ENCODE data around the gene FAM180A.
"Not testable (repeated sequence)": the region's sequence is repeated elsewhere in the genome, so short reads cannot be mapped to it uniquely, and the experiment has no call there.

The FAM180A gene

DNA sequence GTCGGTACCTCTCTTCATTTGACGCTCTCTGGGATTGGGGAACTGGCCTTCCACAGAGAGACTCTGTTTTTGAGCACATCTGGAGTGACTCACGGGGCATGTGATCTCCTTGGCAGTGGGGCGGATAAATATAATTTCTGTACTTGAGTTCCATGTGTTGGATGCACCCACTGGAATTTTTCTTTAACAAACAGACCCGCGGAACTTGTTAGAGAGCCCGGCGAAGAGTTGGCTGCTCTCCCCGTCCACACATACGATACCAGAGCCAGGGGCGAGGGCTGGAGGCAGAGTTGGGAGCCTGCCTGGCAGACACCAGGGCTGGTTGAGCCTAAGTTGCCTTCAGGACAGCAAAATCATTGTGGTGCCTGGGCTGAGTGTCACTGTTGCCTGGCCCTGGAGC, at the start of gene FAM180A:
Gene FAM180A (minus strand): TSS at position 44 of the 400 bp plus-strand sequence. CDS start 233 bp downstream, outside the sequence.
- in situ Hi-C loops (cut with HindIII; ENCODE audit: low sequenced_read_pairs), result no loop called here

DNA sequence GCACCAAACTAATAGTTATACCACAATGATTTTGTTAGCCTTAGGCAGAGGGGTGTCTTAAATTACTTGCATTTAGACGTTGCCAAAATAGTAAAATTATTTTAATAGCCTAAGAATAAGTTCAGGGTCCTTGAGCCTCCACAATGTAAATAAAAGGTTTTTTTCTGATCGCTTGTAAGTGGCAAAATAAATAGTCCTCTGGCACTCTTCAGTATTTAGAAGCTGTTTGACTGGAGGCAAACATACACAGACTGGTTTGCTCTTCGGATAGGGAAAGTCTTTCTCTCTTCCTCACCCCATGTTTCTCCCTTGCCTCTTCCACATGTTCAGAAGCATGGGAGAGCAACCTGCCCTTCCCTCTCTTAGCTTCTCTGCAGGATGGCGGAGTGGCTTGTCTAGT, 49.5 kb upstream of the FAM180A start:
- in situ Hi-C loops (cut with HindIII; ENCODE audit: low sequenced_read_pairs), result no loop called here

- in situ Hi-C loops (cut with HindIII; ENCODE audit: low sequenced_read_pairs), result no loop called here
These were observed 47.4 kb upstream of the FAM180A start for GRCh38 chr7:135795846-135796570.

- in situ Hi-C loops (cut with HindIII; ENCODE audit: low sequenced_read_pairs), result no loop called here
These were observed 45.2 kb upstream of the FAM180A start for GRCh38 chr7:135793841-135794240.

GRCh38 chr7:135792866-135793265, 44.3 kb upstream of the FAM180A start:
- in situ Hi-C loops (cut with HindIII; ENCODE audit: low sequenced_read_pairs), result no loop called here

DNA sequence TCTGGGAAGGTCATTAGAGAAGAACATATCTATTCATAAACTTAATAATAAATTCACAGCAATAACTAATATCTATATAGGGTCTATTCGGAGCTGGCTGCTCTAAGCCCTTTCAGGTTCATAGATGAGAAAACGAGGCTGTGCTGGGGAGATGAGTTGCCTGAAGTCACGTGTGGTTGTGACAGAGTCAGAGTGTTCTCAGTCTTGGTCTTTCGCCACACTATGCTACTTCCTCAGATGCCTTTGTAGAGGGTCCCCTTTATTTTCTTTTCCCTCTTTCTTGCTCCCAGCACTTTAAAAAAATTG, 43.7 kb upstream of the FAM180A start:
- in situ Hi-C loops (cut with HindIII; ENCODE audit: low sequenced_read_pairs), result no loop called here

DNA sequence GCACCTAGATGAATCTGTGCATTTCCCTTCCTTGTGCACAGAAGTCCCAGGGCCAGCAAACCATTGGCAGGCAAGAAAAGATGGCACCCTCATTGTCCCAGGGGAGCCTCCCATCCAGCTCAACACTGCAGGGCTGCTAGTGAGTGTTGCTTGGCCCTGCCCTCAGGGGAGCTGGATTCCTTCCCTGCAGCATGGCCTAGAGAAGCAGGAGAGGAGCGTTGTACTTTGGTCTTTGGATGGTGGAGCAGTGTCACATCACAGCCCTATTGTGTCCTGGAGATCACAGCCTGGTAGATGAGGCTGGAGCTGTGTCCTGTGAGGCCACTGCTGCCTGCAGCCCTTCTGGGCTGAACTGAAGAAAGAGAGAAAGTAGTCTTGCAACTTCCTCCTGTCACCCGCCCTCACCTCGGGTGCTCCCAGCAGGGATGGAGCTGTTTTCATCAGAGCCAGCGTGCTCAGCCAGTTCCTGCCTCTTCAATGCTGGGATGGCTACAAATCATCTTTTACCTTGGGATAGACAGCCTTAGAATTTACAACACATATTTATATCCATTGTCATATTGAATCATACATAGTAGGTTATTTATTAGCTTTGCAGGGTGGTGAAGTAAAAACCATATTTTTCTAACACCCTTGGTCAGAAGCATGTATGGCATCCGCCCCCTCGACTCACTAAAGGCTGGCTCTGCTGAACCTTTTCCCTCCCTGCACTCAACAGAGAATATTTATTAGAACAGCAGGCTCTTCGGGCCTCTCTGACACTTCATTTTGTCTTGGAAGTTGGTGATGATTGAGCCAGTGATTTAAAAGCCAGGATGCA, 43.1 kb upstream of the FAM180A start:
- in situ Hi-C loops (cut with HindIII; ENCODE audit: low sequenced_read_pairs), result no loop called here

DNA sequence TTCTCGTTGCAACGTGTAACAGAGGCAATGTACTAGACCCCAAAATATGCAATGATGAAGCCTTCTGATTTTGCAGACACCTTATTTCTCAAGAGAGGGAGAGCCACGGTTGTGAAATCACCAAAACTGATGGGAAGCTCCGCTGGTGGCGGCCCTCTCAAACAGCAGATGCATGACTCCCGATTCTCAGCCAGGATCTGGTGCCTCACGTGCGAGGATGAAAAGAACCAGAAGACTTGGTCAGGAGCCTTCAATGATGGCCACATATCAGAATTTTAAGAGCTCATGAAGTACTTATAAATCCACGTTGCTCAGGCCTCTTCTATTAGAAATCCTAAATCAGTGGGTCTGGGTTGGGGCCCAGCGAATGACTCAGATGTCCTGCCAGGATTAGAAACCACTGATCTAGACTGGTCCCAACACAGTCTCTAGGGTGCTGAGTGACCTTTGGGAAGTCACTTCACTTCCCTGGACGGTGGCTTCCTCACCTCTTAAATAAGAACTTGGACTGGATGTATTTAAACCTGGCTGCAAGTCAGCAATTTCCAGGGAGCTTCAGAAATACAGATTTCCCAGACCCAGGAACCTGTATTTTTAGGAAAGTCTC, 41.9 kb upstream of the FAM180A start:
- in situ Hi-C loops (cut with HindIII; ENCODE audit: low sequenced_read_pairs), result no loop called here

GRCh38 chr7:135789956-135790355, 41.3 kb upstream of the FAM180A start:
- in situ Hi-C loops (cut with HindIII; ENCODE audit: low sequenced_read_pairs), result no loop called here

DNA sequence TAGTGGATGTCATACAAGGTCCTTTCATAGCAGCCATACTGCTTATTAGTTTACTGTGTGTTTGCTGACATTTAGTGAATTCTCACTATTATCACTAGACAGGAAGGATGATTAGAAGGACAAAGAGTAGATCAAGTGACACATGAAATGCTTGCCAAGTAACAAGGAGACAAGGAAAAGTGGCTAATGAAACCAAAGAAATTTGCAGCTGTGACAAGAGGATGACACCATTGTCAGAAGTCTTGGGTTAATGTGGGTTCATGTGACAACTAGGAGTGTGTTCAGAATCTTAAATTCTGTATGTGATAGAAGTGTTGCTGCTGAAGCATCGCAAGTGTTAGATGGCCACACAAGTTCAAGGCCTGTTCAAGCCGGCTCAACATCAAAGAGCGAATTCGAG, 40.8 kb upstream of the FAM180A start:
- in situ Hi-C loops (cut with HindIII; ENCODE audit: low sequenced_read_pairs), result no loop called here

DNA sequence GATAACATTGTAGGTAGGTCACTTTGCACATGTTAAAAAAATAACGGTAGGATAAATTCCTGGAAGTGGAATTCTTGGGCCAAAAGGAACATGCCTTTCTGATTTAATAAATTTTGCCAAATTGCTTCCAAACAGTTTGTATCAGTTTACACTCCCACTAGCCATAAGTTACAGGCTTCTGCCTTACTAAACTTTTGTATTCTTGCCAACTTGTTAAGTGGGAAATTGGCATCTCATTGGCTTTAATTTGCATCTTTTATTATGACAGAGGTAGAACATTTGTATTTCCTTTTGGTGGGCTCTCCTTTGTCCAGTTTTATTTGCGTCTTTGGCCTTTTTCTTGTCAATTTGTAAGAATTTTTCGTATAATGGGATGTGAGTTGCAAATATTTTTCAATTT, 38.3 kb upstream of the FAM180A start:
- in situ Hi-C loops (cut with HindIII; ENCODE audit: low sequenced_read_pairs), result no loop called here

DNA sequence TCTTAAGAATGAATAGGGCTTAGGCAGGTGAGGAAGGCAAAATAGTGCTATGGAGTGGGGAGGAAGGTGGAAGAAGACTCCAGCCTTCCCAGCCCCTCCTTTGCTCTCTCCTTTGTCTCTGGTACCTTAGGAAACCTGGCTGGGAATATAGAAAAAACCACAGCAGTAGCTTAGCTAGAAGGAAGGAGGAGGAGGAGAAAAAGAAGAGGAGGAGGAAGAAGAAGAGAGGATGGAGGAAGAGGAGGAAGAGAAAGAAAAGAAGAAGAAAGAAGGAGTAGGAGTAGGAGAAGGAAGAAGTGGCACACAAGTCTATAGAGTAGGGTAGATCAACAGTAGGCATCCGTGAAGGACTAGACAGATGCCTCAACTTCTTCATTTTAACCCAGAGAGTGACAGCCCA, 36.5 kb upstream of the FAM180A start:
- in situ Hi-C loops (cut with HindIII; ENCODE audit: low sequenced_read_pairs), result no loop called here

DNA sequence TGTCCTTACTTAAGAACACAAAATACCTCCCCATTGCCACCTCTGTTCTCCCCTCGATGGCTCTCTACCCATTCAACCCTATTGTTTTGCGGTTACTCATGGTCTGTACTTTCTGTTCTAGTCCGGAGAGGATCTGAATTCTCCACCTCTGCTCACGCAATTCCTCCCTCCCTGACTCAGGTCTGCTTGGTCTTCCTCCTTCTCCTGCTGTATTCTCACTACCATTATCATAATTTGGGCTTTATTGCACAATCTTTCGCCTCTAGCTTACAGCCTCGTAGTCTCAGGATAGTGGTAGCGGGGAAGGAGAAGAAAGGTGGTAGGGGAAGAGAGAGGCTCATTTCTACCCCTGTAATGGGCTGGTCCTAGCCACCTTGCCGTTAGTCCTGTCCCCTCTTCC, 35.4 kb upstream of the FAM180A start:
- in situ Hi-C loops (cut with HindIII; ENCODE audit: low sequenced_read_pairs), result no loop called here

GRCh38 chr7:135782801-135783200, 34.2 kb upstream of the FAM180A start:
- in situ Hi-C loops (cut with HindIII; ENCODE audit: low sequenced_read_pairs), result no loop called here

DNA sequence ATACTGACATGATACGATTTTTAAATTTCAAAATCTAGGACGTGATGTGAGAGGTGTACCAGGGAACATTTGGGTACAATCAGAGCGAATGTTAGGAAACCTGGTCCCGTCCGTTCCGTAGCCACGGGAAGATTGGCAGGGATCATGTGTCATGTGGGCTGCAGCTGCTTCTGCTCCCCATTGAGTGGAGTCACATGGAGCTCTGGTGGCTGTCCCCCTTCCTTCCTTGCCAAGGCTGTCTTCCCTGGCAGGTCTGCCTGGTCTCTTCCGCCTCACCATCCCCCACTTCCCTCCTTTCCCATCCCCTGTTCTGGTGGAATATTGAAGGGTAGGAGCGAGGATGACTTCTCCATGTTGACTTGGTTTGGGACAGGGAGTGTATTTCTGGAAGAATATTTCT, 33.8 kb upstream of the FAM180A start:
- in situ Hi-C loops (cut with HindIII; ENCODE audit: low sequenced_read_pairs), result no loop called here

DNA sequence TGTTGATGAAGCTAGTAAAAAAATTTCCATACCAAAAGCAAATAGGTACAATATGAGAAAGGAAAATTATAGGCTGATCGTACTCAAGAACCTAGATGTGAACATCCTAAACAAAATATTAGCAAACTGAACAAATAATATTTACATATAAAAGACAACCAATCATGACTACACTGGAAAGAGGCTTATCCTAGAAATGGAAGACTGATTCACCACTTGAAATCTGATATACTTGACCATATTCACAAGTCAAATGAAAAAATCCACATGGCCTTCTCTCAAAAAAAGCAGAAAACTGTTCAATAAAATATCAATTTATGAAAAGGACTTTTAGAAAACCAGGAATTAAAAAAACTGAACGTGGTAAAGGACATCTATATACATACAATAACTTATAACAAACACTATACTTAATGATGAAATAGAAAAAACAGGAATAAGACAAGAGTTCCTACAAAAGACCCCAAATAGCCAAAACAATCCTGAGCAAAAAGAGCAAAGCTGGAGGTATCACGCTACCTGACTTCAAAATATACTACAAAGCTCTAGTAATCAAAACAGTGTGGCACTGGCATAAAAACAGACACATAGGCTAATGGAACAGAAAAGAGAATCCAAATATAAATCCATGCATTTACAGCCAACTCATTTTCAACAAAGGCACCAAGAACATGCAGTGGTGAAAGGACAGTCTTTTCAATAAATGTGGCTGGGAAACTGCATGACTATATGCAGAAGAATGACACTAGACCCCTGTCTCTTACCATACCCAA, 29.2 kb upstream of the FAM180A start:
- in situ Hi-C loops (cut with HindIII; ENCODE audit: low sequenced_read_pairs), result no loop called here

DNA sequence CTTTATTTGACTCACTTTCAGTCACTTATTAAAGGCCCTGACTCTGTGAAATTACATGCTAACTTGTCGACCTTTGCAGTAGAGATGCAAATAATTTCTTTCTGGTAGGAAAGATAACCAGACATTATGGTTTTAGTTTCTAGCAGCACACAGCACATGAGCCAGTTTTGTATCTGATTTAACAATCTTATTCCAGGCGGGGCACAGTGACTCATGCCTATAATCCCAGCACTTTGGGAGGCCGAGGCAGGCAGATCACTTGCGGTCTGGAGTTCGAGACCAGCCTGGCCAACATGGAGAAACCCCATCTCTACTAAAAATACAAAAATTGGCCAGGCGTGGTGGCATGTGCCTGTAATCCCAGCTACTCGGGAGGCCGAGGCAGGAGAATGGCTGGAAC, 27.3 kb upstream of the FAM180A start:
- in situ Hi-C loops (cut with HindIII; ENCODE audit: low sequenced_read_pairs), result not testable (repeated sequence)

GRCh38 chr7:135775230-135775629, 26.6 kb upstream of the FAM180A start:
- in situ Hi-C loops (cut with HindIII; ENCODE audit: low sequenced_read_pairs), result no loop called here

DNA sequence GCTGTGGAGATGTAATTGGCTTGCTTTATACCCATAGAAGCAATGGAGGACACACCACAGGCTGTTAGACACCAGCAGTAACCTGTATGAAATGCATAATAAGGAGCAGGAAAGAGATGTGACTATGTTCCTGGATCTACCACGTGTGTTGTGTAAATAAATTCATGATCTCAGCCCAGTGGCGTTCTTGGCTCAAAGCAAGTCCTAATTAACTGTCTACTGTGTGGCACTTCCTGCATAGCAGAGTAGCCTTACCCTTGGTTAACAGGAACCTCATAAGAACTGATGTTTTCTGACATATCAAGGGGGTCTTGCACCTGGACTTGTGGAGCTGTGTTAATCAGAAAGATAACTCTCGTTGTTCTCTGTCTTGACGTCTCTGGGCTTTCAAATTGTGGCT, 25.7 kb upstream of the FAM180A start:
- in situ Hi-C loops (cut with HindIII; ENCODE audit: low sequenced_read_pairs), result no loop called here

- in situ Hi-C loops (cut with HindIII; ENCODE audit: low sequenced_read_pairs), result no loop called here
These were observed 24.9 kb upstream of the FAM180A start for GRCh38 chr7:135773464-135773863.

DNA sequence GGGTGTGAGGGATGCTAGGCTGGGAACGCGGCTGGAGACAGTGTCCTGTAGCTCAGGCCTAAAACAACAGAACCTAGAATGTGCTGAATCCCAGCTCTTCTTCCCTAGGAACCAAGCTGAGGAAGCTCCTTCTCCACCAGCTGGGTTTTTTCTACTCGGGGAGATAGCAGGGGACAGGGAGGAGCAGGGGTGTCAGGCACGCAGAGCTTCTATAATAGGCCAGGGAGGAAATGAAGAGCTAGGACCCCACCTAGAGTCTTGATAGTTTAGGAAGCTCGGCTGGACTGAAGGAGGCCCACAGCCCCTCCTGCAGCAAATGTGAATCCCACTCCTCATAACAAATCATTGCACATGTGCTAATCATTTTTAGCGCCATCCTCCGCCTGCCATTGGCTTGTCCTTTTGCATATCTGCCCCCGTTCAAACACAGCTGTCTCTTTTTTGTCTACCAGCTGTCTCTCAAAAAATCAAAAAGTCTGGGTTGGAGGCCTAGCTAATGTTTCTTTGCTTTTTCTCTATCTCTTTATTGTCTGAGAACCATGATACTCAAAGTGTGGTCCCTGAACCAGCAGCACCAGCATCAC, 24.1 kb upstream of the FAM180A start:
- in situ Hi-C loops (cut with HindIII; ENCODE audit: low sequenced_read_pairs), result no loop called here
